Caco-2 (cell line): Measurements from ENCODE around the gene ATL1. TPM values are rescaled to one million over a fixed set of nuclear protein-coding genes. Genes with fewer than 3 reads are reported as not detected.

Experiments used
- BruUV-seq: library from RNA; stranded (reverse); fragments of 400-500 nt; replicated peaks from 2 replicates; lab custom pipeline; 2021; lab: Mats Ljungman, UMichigan
- CTCF ChIA-PET: fragments of 300-600 bp; sonication (Branson Sonifier 250); formaldehyde crosslinking; loops from one replicate; lab custom pipeline; 2022; ENCODE audit warnings: antibody characterized with exemption; lab: Charles Lee
- POLR2A ChIA-PET: fragments of 300-600 bp; sonication (Branson Sonifier 250); formaldehyde crosslinking; loops from one replicate; lab custom pipeline; 2022; ENCODE audit warnings: antibody characterized with exemption; lab: Charles Lee
- DNase-seq, 2 experiments: peaks; one replicate each; pipeline versions ENCODE4 v3.0.0 to v3.0.0-alpha.2; 2020 to 2022
- H3K27me3 ChIP-seq: replicated peaks from 2 replicates; pipeline ENCODE4 v1.6.0; 2011; ENCODE audit warnings: low read length; ENCODE audit not compliant: control insufficient read depth, insufficient read depth
- H3K36me3 ChIP-seq: 2 replicates; pipeline ENCODE4 v1.5.1; 2011; ENCODE audit warnings: low read length; ENCODE audit not compliant: control insufficient read depth, insufficient read depth
- H3K4me1 ChIP-seq: fragments of 250-450 bp; sonication (Bioruptor Pico); 2 replicates; pipeline ENCODE4 v1.5.1; 2020; ENCODE audit warnings: mild to moderate bottlenecking
- H3K4me3 ChIP-seq: 2 replicates; pipeline ENCODE4 v1.5.1; 2011; ENCODE audit warnings: low read depth, mild to moderate bottlenecking, control low read depth, low read length
- H3K9me3 ChIP-seq: fragments of 250-450 bp; sonication (Bioruptor Pico); 2 replicates; pipeline ENCODE4 v1.5.1; 2020; ENCODE audit warnings: mild to moderate bottlenecking, moderate library complexity
- H3K27ac Mint-ChIP-seq: one replicate; pipeline ENCODE4 v1.8.0; 2022; ENCODE audit warnings: mixed read lengths; ENCODE audit not compliant: unreplicated experiment
- H3K27me3 Mint-ChIP-seq: one replicate; pipeline ENCODE4 v1.8.0; 2022; ENCODE audit warnings: mixed read lengths; ENCODE audit not compliant: insufficient read depth, unreplicated experiment
- H3K36me3 Mint-ChIP-seq: one replicate; pipeline ENCODE4 v1.8.0; 2022; ENCODE audit warnings: mild to moderate bottlenecking, mixed read lengths; ENCODE audit not compliant: insufficient read depth, unreplicated experiment
- H3K4me1 Mint-ChIP-seq: one replicate; pipeline ENCODE4 v1.8.0; 2022; ENCODE audit warnings: low read depth, mixed read lengths; ENCODE audit not compliant: unreplicated experiment
- H3K4me3 Mint-ChIP-seq: one replicate; pipeline ENCODE4 v1.8.0; 2022; ENCODE audit warnings: mild to moderate bottlenecking, moderate library complexity, mixed read lengths; ENCODE audit not compliant: unreplicated experiment
- H3K9me3 Mint-ChIP-seq: one replicate; pipeline ENCODE4 v1.8.0; 2022; ENCODE audit warnings: mixed read lengths; ENCODE audit not compliant: unreplicated experiment
- intact Hi-C: fragments of 100-400 bp; cut with micrococcal nuclease; formaldehyde crosslinking; loops from one replicate; pipeline ENCODE4 v1.10.0; 2022; ENCODE audit not compliant: unreplicated experiment
- total RNA-seq: library from RNA; stranded (reverse); gene quantifications from 2 replicates; pipeline ENCODE4 v1.2.3, GENCODE V29; 2022
- TF ChIP-seq, protein P1 (sequence below), 2 experiments: fragments of 200-600 bp in 1 of 2; IDR thresholded peaks; 1 replicate in 1 of 2; 2 replicates in 1 of 2; pipeline versions ENCODE4 v1.5.1 to v1.8.0; 2011 to 2022; ENCODE audit warnings: antibody characterized with exemption in 1 of 2, control low read depth in 1 of 2, inconsistent platforms in 1 of 2, low read depth in 1 of 2, low read length in 1 of 2, mild to moderate bottlenecking in 1 of 2, moderate library complexity in 1 of 2; ENCODE audit not compliant: insufficient read depth in 1 of 2, severe bottlenecking in 1 of 2, unreplicated experiment in 1 of 2

ATL1 gene
- total RNA-seq, 1 experiment from 2014 or later = 1.1 TPM

DNA sequence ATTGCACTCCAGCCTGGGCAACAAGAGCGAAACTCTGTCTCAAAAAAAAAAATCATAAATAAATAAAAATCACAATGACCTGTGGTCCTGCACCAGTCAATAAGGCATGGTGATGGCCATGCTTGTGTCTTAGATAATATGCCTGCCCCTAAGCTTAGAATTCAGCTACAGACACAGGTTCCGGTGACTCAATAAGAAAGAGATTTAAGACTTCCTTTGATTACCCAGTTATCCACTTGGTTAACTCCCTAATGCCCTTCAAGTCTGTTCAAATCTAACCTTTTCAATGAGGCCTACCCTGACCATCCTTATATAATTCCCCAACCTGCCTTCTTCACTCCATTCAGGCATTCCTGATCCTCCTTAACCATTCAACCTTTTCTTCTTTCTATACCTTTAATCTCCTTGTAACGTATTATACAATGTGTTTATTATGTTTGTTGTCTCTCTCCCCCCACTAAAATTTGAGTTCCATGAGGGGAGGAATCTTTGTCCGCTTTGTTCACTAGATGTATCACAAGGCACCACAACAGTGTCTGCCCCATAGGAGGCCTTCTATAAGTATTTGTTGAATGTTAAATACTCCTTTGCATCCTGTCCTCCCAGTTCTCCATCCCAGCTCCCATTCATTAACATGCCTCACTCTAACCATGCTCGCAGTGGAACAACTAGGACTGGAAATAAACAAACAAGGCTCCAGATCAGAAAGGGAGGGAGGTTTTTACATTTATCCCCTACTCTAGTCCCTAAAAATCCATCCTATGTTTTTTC is 36.5 kb upstream of the ATL1 start:
- H3K4me3 ChIP-seq = no peak overlapping the region
- TF ChIP-seq, protein P1, sequence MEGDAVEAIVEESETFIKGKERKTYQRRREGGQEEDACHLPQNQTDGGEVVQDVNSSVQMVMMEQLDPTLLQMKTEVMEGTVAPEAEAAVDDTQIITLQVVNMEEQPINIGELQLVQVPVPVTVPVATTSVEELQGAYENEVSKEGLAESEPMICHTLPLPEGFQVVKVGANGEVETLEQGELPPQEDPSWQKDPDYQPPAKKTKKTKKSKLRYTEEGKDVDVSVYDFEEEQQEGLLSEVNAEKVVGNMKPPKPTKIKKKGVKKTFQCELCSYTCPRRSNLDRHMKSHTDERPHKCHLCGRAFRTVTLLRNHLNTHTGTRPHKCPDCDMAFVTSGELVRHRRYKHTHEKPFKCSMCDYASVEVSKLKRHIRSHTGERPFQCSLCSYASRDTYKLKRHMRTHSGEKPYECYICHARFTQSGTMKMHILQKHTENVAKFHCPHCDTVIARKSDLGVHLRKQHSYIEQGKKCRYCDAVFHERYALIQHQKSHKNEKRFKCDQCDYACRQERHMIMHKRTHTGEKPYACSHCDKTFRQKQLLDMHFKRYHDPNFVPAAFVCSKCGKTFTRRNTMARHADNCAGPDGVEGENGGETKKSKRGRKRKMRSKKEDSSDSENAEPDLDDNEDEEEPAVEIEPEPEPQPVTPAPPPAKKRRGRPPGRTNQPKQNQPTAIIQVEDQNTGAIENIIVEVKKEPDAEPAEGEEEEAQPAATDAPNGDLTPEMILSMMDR (IDR thresholded peaks at IDR 0.05; ENCODE audit: insufficient read depth in 1 of 2, low read depth in 1 of 2, low read length in 1 of 2, severe bottlenecking in 1 of 2, unreplicated experiment in 1 of 2) = no peak
- no peaks in the 10 kb centered on the region for H3K27me3 Mint-ChIP-seq
- no peaks in the 10 kb centered on the region for H3K27me3 ChIP-seq
- H3K4me1 ChIP-seq = peaks cover 22% of the 10 kb centered on the region
- no TSS peak for BruUV-seq
- intact Hi-C loops = loop anchor here (2.0 kb wide), 1 partner anchor 81 kb away; no protein-coding TSS in a partner anchor
- H3K4me1 Mint-ChIP-seq = peaks cover 29% of the 10 kb centered on the region
- H3K9me3 ChIP-seq = no peaks in the 10 kb centered on the region
- no peaks in the 10 kb centered on the region for H3K9me3 Mint-ChIP-seq
- no peak overlapping the region for H3K4me3 Mint-ChIP-seq
- no peaks in the 10 kb centered on the region for H3K36me3 ChIP-seq
- POLR2A ChIA-PET = no interaction called here
- CTCF ChIA-PET = no interaction called here
- H3K27ac Mint-ChIP-seq = no peak overlapping the region
- no peak for DNase-seq
- H3K36me3 Mint-ChIP-seq = peaks cover 10% of the 10 kb centered on the region

DNA sequence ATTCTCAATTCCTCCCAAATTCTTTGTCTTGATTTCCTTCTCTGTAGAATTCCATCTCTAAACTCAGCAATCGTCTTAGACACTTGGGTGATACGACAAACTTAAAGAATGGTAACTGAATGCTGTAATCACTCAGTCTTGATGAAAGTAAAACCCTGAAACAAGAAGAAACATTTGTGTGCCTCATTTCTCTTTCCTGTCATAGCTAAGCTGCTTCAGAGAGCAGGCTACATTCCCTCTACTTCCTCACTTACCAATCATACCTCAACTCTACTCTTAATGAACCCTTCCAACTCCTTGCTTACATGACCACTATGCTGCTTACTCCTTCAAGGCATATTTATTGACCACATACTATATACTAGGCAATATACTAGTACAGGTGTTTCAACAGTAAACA is 35.9 kb upstream of the ATL1 start:
- intact Hi-C loops = no loop called here

DNA sequence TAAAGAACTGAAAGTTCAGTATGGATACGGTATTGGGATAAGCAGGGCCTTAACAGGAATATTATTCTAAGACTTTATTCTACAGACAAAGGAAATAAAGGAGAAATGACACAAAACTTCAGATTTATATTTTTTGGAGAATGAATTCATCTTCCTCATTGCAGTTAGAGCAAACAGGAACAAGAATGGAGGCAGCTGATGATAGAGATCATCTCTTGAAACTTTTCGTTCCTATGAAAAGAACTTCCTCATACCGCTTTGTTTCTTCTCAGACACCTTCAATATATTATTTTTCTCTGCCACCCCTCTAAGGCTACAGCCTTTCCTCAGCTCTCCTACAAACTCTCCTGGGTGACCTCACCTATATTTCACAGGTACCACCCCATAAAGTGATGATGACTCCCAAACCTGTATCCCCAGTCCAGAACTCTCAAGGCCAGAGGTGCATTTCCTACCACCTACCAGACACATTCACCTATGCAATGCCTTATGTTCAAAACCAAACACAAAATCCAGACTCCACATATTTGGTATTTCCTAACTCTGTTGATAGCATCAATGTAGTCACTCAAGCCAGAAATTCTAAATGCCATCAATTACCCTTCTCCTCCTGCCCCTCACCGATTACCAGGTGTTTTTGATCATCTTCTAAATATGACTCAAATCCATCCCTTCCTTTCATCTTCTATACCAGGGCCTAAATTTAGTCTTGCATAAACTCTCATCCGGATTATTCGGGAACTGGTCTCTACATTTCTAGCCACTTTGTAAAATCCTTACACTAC is 35.0 kb upstream of the ATL1 start:
- CTCF ChIA-PET = no interaction called here
- no peaks in the 10 kb centered on the region for H3K27me3 Mint-ChIP-seq
- peaks cover 23% of the 10 kb centered on the region for H3K4me1 ChIP-seq

More for the DNA sequence above, 35.9 kb upstream of the ATL1 start:
- Histone ChIP-seq H3K27me3 (no peaks in the 10 kb centered on the region), H3K9me3 (no peaks in the 10 kb centered on the region), H3K36me3 (no peaks in the 10 kb centered on the region), H3K4me3 (no peak overlapping the region), H3K4me1 (peaks cover 22% of the 10 kb centered on the region)
- no peak overlapping the region for H3K27ac Mint-ChIP-seq
- POLR2A ChIA-PET = no interaction called here
- H3K36me3 Mint-ChIP-seq = peaks cover 10% of the 10 kb centered on the region
- no peak for DNase-seq
- H3K4me1 Mint-ChIP-seq = peaks cover 29% of the 10 kb centered on the region
- CTCF ChIA-PET = no interaction called here
- no peaks in the 10 kb centered on the region for H3K9me3 Mint-ChIP-seq
- H3K27me3 Mint-ChIP-seq = no peaks in the 10 kb centered on the region
- H3K4me3 Mint-ChIP-seq = no peak overlapping the region
- no TSS peak for BruUV-seq
- TF ChIP-seq, protein P1 (IDR thresholded peaks at IDR 0.05; ENCODE audit: insufficient read depth in 1 of 2, low read depth in 1 of 2, low read length in 1 of 2, severe bottlenecking in 1 of 2, unreplicated experiment in 1 of 2) = no peak

More for the DNA sequence above, 35.0 kb upstream of the ATL1 start:
- Mint-ChIP-seq H3K27ac (no peak overlapping the region), H3K4me3 (no peak overlapping the region), H3K9me3 (no peaks in the 10 kb centered on the region), H3K4me1 (peaks cover 38% of the 10 kb centered on the region), H3K36me3 (peaks cover 10% of the 10 kb centered on the region)
- Histone ChIP-seq H3K36me3 (no peaks in the 10 kb centered on the region), H3K4me3 (no peak overlapping the region), H3K27me3 (no peaks in the 10 kb centered on the region), H3K9me3 (no peaks in the 10 kb centered on the region)
- BruUV-seq = no TSS peak
- intact Hi-C loops = no loop called here
- TF ChIP-seq, protein P1 (IDR thresholded peaks at IDR 0.05; ENCODE audit: insufficient read depth in 1 of 2, low read depth in 1 of 2, low read length in 1 of 2, severe bottlenecking in 1 of 2, unreplicated experiment in 1 of 2) = no peak
- DNase-seq = no peak
- POLR2A ChIA-PET = no interaction called here
